HCT116 (cell line): ENCODE results near the gene PPP6C. TPM values are rescaled to one million over a fixed set of nuclear protein-coding genes. Genes with fewer than 3 reads are reported as not detected.
"Not testable (repeated sequence)": the region's sequence is repeated elsewhere in the genome, so short reads cannot be mapped to it uniquely, and the experiment has no call there.

ENCODE experiments used
- ATAC-seq: fragments of 200-7000 bp; cut with Tn5 transposase; 2 replicates; pipeline ENCODE4 v1.9.1; 2020; ENCODE audit warnings: mild to moderate bottlenecking, moderate library complexity
- BruUV-seq: library from RNA; stranded (reverse); fragments of 400-500 nt; replicated peaks from 2 replicates; lab custom pipeline; 2021; lab: Mats Ljungman, UMichigan
- CTCF ChIA-PET: fragments of 300-600 bp; sonication (Branson Sonifier 250); formaldehyde crosslinking; loops from one replicate; lab custom pipeline; 2021; ENCODE audit warnings: antibody characterized with exemption; lab: Charles Lee
- POLR2A ChIA-PET: fragments of 300-600, 350-600 bp; sonication (Branson Sonifier 250); formaldehyde crosslinking; loops from one replicate; lab custom pipeline; 2021; ENCODE audit warnings: antibody characterized with exemption; lab: Charles Lee
- RAD21 ChIA-PET, 2 experiments: fragments of 300-600 bp; sonication (Branson Sonifier 250); formaldehyde crosslinking; loops; one replicate each; lab custom pipeline; 2023; ENCODE audit warnings: low total read pairs in 2 of 2; ENCODE audit not compliant: uncharacterized antibody in 2 of 2, unreplicated experiment in 2 of 2, low non-redundant PET in 1 of 2; lab: Charles Lee
- DNase-seq: peaks from one replicate; pipeline ENCODE4 v3.0.0-alpha.2; 2010; ENCODE audit warnings: low read depth, low spot score
- H2AFZ ChIP-seq: fragments of 200-600 bp; shearing (Covaris generic), sonication (generic); 2 replicates; pipeline ENCODE4 v1.6.1; 2017; ENCODE audit warnings: low read depth, mixed run types, mixed read lengths, antibody characterized with exemption, low read length; ENCODE audit not compliant: poor library complexity, severe bottlenecking
- H3K27ac ChIP-seq: 2 replicates; pipeline ENCODE4 v1.5.1; 2012; ENCODE audit warnings: low read depth, low read length
- H3K27me3 ChIP-seq: fragments of 200-600 bp; sonication (generic); 2 replicates; pipeline ENCODE4 v1.6.1; 2016; ENCODE audit warnings: mixed run types, low read length, mixed read lengths; ENCODE audit not compliant: insufficient read depth
- H3K36me3 ChIP-seq, 2 experiments: fragments of 200-500 bp in 1 of 2; fragments of 200-600 bp in 1 of 2; sonication (Bioruptor generic) in 1 of 2; sonication (generic) in 1 of 2; 2 replicates each; pipeline versions ENCODE4 v1.5.1 to v1.6.1; 2014 to 2016; ENCODE audit warnings: low read length in 2 of 2, inconsistent platforms in 1 of 2, mixed read lengths in 1 of 2, mixed run types in 1 of 2; ENCODE audit not compliant: insufficient read depth in 2 of 2, control insufficient read depth in 1 of 2
- H3K4me1 ChIP-seq, 2 experiments: fragments of 200-600 bp in 1 of 2; sonication (generic) in 1 of 2; 2 replicates each; pipeline versions ENCODE4 v1.5.1 to v1.6.1; 2012 to 2017; ENCODE audit warnings: low read length in 2 of 2, inconsistent platforms in 1 of 2, mild to moderate bottlenecking in 1 of 2, mixed read lengths in 1 of 2, mixed run types in 1 of 2, moderate library complexity in 1 of 2; ENCODE audit not compliant: insufficient read depth in 2 of 2, control insufficient read depth in 1 of 2
- H3K4me2 ChIP-seq: fragments of 200-600 bp; sonication (generic); 2 replicates; pipeline ENCODE4 v1.6.1; 2017; ENCODE audit warnings: mixed run types, low read length, mixed read lengths
- H3K4me3 ChIP-seq, 2 experiments: fragments of 200-600 bp in 1 of 2; sonication (generic) in 1 of 2; replicated peaks in 1 of 2; 2 replicates each; pipeline ENCODE4 v1.5.1; 2011 to 2016; ENCODE audit warnings: low read length in 2 of 2, control low read depth in 1 of 2, low read depth in 1 of 2, mild to moderate bottlenecking in 1 of 2, mixed read lengths in 1 of 2, mixed run types in 1 of 2
- H3K79me2 ChIP-seq: fragments of 200-600 bp; sonication (generic); 2 replicates; pipeline ENCODE4 v1.6.1; 2017; ENCODE audit warnings: mild to moderate bottlenecking, mixed run types, low read length, moderate library complexity, mixed read lengths; ENCODE audit not compliant: insufficient read depth
- H3K9ac ChIP-seq: fragments of 200-600 bp; sonication (generic); 2 replicates; pipeline ENCODE4 v1.6.1; 2016; ENCODE audit warnings: low read length, mixed read lengths
- H3K9me2 ChIP-seq: fragments of 200-600 bp; sonication (generic), shearing (Covaris generic); 2 replicates; pipeline ENCODE4 v1.6.1; 2017; ENCODE audit warnings: mixed run types, mild to moderate bottlenecking, moderate library complexity; ENCODE audit not compliant: insufficient read depth
- H3K9me3 ChIP-seq, 2 experiments: fragments of 200-500 bp in 1 of 2; fragments of 200-600 bp in 1 of 2; sonication (Bioruptor generic) in 1 of 2; sonication (generic) in 1 of 2; 2 replicates each; pipeline ENCODE4 v1.6.1; 2014 to 2017; ENCODE audit warnings: low read length in 2 of 2, mixed read lengths in 2 of 2, inconsistent platforms in 1 of 2, low read depth in 1 of 2, mild to moderate bottlenecking in 1 of 2, mixed run types in 1 of 2, moderate library complexity in 1 of 2; ENCODE audit not compliant: control insufficient read depth in 1 of 2, insufficient read depth in 1 of 2
- H4K20me1 ChIP-seq: fragments of 200-600 bp; sonication (generic), shearing (Covaris generic); 2 replicates; pipeline ENCODE4 v1.6.1; 2017; ENCODE audit warnings: mixed run types, mild to moderate bottlenecking, moderate library complexity; ENCODE audit not compliant: insufficient read depth
- ATF3 ChIP-seq: IDR thresholded peaks from 2 replicates; pipeline ENCODE4 v1.6.1; 2012
- CEBPB ChIP-seq: IDR thresholded peaks from 2 replicates; pipeline ENCODE4 v1.6.1; 2012; ENCODE audit warnings: low read depth
- EZH2 ChIP-seq: fragments of 200-600 bp; sonication (generic); IDR thresholded peaks from 2 replicates; pipeline ENCODE4 v1.6.1; 2017; ENCODE audit warnings: antibody characterized with exemption, mixed run types
- JUND ChIP-seq: IDR thresholded peaks from 2 replicates; pipeline ENCODE4 v1.6.1; 2012
- SIN3A ChIP-seq: IDR thresholded peaks from 2 replicates; pipeline ENCODE4 v1.6.1; 2012; ENCODE audit warnings: low read depth
- YY1 ChIP-seq: IDR thresholded peaks from 2 replicates; pipeline ENCODE4 v1.6.1; 2011; ENCODE audit warnings: low read length, low read depth, moderate library complexity, mild to moderate bottlenecking; ENCODE audit not compliant: insufficient replicate concordance; ENCODE audit errors: extremely low read depth
- ZBTB33 ChIP-seq: IDR thresholded peaks from 2 replicates; pipeline ENCODE4 v1.6.1; 2011; ENCODE audit warnings: mild to moderate bottlenecking, low read length, moderate library complexity; ENCODE audit not compliant: insufficient replicate concordance; ENCODE audit errors: extremely low read depth
- intact Hi-C: fragments of 100-400 bp; cut with micrococcal nuclease; formaldehyde crosslinking; loops from 2 replicates; pipeline ENCODE4 v1.10.0; 2022
- total RNA-seq: library from RNA; stranded (reverse); gene quantifications from one replicate; pipeline ENCODE4 v1.2.1, GENCODE V29; 2021; ENCODE audit not compliant: unreplicated experiment

Gene PPP6C
- total RNA-seq, 1 experiment from 2014 or later, result 35.4 TPM

DNA sequence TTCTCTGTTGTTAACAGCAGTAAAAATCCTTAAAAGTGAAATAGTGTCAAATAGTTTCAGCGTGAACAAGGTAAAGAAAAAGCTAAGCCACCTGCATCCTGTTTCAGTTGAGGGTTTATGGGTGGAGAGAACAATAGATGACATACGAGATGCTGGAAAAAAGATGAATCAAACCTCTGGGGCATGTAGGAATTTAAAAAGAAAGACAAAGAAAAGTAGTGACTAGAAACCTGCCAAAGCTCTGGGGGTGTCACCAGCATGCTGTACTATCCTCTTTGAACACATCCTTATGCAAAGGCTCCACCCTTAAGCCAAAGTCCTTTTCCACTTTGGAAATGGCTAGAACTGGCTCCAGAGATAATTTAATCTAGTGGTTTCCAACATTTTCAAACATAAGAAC lies 68.5 kb downstream of the PPP6C start:
- BruUV-seq, result no TSS peak
- no peaks in the 10 kb centered on the region for H3K9me3 ChIP-seq
- H3K79me2 ChIP-seq, result peaks cover 3% of the 10 kb centered on the region
- intact Hi-C loops, result no loop called here
- ATAC-seq (no peak), DNase-seq (no peak)
- H4K20me1 ChIP-seq, result no peaks in the 10 kb centered on the region
- TF ChIP-seq CEBPB (no peak), YY1 (no peak), JUND (no peak), ATF3 (no peak), ZBTB33 (no peak)
- peaks cover 0 to 4% of the 10 kb centered on the region in 2 experiments; a peak in 1 of 4 replicates for H3K4me1 ChIP-seq
- no peak overlapping the region for H3K9ac ChIP-seq
- no peak overlapping the region for H3K4me2 ChIP-seq
- RAD21 ChIA-PET, result no interaction called here
- no peak overlapping the region for H3K4me3 ChIP-seq
- H3K27me3 ChIP-seq, result no peaks in the 10 kb centered on the region
- no peak overlapping the region for H3K27ac ChIP-seq
- CTCF ChIA-PET, result no interaction called here
- H3K9me2 ChIP-seq, result no peaks in the 10 kb centered on the region
- no peak overlapping the region for H2AFZ ChIP-seq
- POLR2A ChIA-PET, result no interaction called here
- no peaks in the 10 kb centered on the region for H3K36me3 ChIP-seq

DNA sequence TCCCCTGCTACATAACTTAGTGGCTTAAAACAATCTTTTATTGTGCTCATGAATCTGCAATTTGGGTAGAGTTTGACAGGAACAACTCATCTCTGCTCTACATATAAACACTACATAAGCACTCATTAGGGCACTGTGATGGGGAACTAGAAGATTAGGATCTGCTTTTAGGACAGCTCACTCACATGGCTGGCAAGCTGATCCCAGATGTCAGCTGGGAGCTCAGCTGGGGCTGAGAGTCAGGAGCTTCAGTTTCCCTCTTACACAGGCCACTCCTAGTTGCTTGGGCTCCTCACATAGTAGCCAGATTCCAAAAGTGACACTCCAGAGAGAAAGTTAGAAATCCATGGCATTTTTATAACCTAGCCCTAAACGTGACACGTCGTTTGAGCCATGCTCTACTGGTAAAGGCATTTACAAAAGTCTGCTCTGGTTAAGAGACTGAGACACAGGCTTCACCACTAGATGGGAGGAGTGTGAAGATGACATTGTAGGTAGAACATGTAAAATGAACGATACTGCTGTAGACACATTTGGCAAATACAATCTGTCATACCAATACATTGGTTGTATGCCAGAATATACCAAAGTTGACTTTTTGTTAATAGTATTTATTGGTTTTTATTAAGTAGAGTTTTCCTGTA lies 69.8 kb downstream of the PPP6C start:
- intact Hi-C loops, result no loop called here
- ATAC-seq (no peak), DNase-seq (no peak)
- Histone ChIP-seq H3K4me3 (no peak overlapping the region), H3K27me3 (no peaks in the 10 kb centered on the region), H4K20me1 (no peaks in the 10 kb centered on the region), H3K9me3 (no peaks in the 10 kb centered on the region), H3K36me3 (no peaks in the 10 kb centered on the region), H3K79me2 (peaks cover 3% of the 10 kb centered on the region), H3K4me2 (no peak overlapping the region), H3K27ac (no peak overlapping the region), H2AFZ (no peak overlapping the region), H3K4me1 (no peaks in the 10 kb centered on the region), H3K9ac (no peak overlapping the region), H3K9me2 (no peaks in the 10 kb centered on the region)
- no TSS peak for BruUV-seq
- POLR2A ChIA-PET, result no interaction called here
- RAD21 ChIA-PET, result no interaction called here
- CTCF ChIA-PET, result no interaction called here
- TF ChIP-seq EZH2 (no peak), SIN3A (no peak)
- TF ChIP-seq, all 23 proteins: peak for 0

GRCh38 chr9:125118696-125119095 lies 70.9 kb downstream of the PPP6C start:
- RAD21 ChIA-PET, H3K4me1 ChIP-seq, H3K4me3 ChIP-seq, H3K4me2 ChIP-seq, H4K20me1 ChIP-seq, BruUV-seq, H2AFZ ChIP-seq, H3K9me3 ChIP-seq, DNase-seq, H3K79me2 ChIP-seq, H3K36me3 ChIP-seq, ATAC-seq, intact Hi-C loops, CTCF ChIA-PET, H3K9me2 ChIP-seq, H3K9ac ChIP-seq, H3K27me3 ChIP-seq, H3K27ac ChIP-seq: not testable (repeated sequence)
- POLR2A ChIA-PET, result interaction anchor here (0.5 kb wide), 1 partner anchor 23 kb away, joined by 3 read pairs; no protein-coding TSS in a partner anchor
